K562 (cell line): Measurements from ENCODE around the gene MYLK4.

ENCODE experiments used
- BMI1 ChIP-seq: fragments of 150-350 bp; IDR thresholded peaks from 2 replicates; pipeline ENCODE4 v1.6.1; 2014; ENCODE audit warnings: low read length
- KDM1A ChIP-seq, 2 experiments: fragments of 450-650 bp; IDR thresholded peaks; 2 replicates each; pipeline ENCODE4 v1.6.1; 2016; ENCODE audit warnings: mild to moderate bottlenecking in 2 of 2
- RBBP5 ChIP-seq: fragments of 200-600 bp; sonication (generic); IDR thresholded peaks from 2 replicates; pipeline ENCODE4 v1.6.1; 2012; ENCODE audit warnings: borderline replicate concordance, mild to moderate bottlenecking, low read length, control low read depth, inconsistent platforms; ENCODE audit not compliant: insufficient read depth, poor library complexity, severe bottlenecking
- SNRNP70 ChIP-seq: fragments of 200-400 bp; formaldehyde crosslinking; optimal IDR thresholded peaks from 2 replicates; pipeline ENCODE3; 2017; ENCODE audit warnings: low read depth, low read length
- TAF1 ChIP-seq: IDR thresholded peaks from 2 replicates; pipeline ENCODE4 v1.6.1; 2011; ENCODE audit warnings: mild to moderate bottlenecking, low read length, moderate library complexity; ENCODE audit not compliant: insufficient read depth, control insufficient read depth, severe bottlenecking; ENCODE audit errors: extremely low read depth
- ZNF561 ChIP-seq: fragments of 450-650 bp; formaldehyde crosslinking; conservative IDR thresholded peaks from 2 replicates; pipeline ENCODE4 v1.4.0; 2020; ENCODE audit warnings: mild to moderate bottlenecking, moderate library complexity
- TF ChIP-seq, protein P1 (sequence below): fragments of 450-650 bp; IDR thresholded peaks from 2 replicates; pipeline ENCODE4 v1.6.1; 2018; ENCODE audit not compliant: partially characterized antibody
- TF ChIP-seq, protein P2 (sequence below): fragments of 200-800 bp; sonication (Bioruptor generic); IDR thresholded peaks from 2 replicates; pipeline ENCODE4 v1.6.1; 2016; ENCODE audit warnings: missing genetic modification characterization, missing compliant biosample characterization
- TF ChIP-seq, protein P3 (sequence below): sonication (generic); formaldehyde crosslinking; IDR thresholded peaks from 2 replicates; pipeline ENCODE4 v1.8.0; 2022; ENCODE audit warnings: missing genetic modification reagents, mild to moderate bottlenecking, borderline replicate concordance

DNA sequence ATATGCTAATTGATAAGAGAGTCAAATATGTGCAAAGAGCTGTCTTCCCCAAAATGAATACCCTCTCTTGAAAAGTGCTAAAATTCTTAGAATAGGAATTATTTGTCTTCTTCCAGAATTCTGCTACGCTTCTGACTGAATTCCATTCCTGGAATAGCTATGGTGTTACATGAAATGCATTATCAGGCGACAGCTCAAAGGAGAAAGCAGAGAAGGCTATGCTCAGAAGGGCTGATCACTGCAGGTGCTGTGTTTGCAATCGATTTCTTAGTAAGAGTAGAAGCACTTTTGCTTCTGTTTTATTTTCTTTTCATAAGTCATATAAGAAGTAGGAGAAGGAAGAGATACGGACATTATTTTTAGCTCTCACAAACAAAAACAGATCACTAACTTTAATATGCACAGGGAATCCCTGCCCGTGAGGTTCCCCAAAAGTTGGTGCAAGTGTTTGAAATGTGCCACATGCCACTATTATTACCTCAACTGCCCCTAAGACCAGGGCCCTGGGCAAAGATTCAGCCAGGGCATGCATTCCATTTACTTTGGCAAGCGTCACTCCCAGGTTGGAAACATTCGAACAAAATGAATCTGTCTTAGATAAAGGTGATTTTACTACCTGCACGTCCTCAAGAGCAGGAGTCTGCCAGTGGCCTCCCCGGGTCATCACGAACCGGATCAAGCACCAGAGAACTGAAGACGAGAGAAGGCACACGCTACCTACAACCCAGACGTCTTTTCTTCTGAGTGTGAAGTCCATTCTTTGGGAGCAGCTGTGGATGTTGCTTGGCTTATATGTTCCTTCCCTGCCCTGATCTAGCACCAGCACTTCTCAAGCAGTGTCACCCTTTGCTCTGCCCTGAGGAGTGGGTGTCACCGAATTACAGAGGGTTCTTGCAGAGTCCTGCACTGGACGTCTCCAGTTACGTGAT lies 7.2 kb downstream of the MYLK4 start:
- TF ChIP-seq KDM1A (IDR thresholded peaks at IDR 0.05) (no peak), BMI1 (no peak), TAF1 (no peak), RBBP5 (no peak), SNRNP70 (no peak), ZNF561 (CRISPR knock-in tag) (no peak)
- TF ChIP-seq, protein P1, sequence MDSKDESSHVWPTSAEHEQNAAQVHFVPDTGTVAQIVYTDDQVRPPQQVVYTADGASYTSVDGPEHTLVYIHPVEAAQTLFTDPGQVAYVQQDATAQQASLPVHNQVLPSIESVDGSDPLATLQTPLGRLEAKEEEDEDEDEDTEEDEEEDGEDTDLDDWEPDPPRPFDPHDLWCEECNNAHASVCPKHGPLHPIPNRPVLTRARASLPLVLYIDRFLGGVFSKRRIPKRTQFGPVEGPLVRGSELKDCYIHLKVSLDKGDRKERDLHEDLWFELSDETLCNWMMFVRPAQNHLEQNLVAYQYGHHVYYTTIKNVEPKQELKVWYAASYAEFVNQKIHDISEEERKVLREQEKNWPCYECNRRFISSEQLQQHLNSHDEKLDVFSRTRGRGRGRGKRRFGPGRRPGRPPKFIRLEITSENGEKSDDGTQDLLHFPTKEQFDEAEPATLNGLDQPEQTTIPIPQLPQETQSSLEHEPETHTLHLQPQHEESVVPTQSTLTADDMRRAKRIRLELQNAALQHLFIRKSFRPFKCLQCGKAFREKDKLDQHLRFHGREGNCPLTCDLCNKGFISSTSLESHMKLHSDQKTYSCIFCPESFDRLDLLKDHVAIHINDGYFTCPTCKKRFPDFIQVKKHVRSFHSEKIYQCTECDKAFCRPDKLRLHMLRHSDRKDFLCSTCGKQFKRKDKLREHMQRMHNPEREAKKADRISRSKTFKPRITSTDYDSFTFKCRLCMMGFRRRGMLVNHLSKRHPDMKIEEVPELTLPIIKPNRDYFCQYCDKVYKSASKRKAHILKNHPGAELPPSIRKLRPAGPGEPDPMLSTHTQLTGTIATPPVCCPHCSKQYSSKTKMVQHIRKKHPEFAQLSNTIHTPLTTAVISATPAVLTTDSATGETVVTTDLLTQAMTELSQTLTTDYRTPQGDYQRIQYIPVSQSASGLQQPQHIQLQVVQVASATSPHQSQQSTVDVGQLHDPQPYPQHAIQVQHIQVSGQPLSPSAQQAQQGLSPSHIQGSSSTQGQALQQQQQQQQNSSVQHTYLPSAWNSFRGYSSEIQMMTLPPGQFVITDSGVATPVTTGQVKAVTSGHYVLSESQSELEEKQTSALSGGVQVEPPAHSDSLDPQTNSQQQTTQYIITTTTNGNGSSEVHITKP = no peak
- TF ChIP-seq, protein P2, sequence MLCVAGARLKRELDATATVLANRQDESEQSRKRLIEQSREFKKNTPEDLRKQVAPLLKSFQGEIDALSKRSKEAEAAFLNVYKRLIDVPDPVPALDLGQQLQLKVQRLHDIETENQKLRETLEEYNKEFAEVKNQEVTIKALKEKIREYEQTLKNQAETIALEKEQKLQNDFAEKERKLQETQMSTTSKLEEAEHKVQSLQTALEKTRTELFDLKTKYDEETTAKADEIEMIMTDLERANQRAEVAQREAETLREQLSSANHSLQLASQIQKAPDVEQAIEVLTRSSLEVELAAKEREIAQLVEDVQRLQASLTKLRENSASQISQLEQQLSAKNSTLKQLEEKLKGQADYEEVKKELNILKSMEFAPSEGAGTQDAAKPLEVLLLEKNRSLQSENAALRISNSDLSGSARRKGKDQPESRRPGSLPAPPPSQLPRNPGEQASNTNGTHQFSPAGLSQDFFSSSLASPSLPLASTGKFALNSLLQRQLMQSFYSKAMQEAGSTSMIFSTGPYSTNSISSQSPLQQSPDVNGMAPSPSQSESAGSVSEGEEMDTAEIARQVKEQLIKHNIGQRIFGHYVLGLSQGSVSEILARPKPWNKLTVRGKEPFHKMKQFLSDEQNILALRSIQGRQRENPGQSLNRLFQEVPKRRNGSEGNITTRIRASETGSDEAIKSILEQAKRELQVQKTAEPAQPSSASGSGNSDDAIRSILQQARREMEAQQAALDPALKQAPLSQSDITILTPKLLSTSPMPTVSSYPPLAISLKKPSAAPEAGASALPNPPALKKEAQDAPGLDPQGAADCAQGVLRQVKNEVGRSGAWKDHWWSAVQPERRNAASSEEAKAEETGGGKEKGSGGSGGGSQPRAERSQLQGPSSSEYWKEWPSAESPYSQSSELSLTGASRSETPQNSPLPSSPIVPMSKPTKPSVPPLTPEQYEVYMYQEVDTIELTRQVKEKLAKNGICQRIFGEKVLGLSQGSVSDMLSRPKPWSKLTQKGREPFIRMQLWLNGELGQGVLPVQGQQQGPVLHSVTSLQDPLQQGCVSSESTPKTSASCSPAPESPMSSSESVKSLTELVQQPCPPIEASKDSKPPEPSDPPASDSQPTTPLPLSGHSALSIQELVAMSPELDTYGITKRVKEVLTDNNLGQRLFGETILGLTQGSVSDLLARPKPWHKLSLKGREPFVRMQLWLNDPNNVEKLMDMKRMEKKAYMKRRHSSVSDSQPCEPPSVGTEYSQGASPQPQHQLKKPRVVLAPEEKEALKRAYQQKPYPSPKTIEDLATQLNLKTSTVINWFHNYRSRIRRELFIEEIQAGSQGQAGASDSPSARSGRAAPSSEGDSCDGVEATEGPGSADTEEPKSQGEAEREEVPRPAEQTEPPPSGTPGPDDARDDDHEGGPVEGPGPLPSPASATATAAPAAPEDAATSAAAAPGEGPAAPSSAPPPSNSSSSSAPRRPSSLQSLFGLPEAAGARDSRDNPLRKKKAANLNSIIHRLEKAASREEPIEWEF (CRISPR knock-in tag) = no peak
- TF ChIP-seq, protein P3, sequence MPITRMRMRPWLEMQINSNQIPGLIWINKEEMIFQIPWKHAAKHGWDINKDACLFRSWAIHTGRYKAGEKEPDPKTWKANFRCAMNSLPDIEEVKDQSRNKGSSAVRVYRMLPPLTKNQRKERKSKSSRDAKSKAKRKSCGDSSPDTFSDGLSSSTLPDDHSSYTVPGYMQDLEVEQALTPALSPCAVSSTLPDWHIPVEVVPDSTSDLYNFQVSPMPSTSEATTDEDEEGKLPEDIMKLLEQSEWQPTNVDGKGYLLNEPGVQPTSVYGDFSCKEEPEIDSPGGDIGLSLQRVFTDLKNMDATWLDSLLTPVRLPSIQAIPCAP (CRISPR knock-in tag) = no peak
